ENCODE results near the gene LCORL.
"Not testable (repeated sequence)": the region's sequence is repeated elsewhere in the genome, so short reads cannot be mapped to it uniquely, and the experiment has no call there.

The LCORL gene

DNA sequence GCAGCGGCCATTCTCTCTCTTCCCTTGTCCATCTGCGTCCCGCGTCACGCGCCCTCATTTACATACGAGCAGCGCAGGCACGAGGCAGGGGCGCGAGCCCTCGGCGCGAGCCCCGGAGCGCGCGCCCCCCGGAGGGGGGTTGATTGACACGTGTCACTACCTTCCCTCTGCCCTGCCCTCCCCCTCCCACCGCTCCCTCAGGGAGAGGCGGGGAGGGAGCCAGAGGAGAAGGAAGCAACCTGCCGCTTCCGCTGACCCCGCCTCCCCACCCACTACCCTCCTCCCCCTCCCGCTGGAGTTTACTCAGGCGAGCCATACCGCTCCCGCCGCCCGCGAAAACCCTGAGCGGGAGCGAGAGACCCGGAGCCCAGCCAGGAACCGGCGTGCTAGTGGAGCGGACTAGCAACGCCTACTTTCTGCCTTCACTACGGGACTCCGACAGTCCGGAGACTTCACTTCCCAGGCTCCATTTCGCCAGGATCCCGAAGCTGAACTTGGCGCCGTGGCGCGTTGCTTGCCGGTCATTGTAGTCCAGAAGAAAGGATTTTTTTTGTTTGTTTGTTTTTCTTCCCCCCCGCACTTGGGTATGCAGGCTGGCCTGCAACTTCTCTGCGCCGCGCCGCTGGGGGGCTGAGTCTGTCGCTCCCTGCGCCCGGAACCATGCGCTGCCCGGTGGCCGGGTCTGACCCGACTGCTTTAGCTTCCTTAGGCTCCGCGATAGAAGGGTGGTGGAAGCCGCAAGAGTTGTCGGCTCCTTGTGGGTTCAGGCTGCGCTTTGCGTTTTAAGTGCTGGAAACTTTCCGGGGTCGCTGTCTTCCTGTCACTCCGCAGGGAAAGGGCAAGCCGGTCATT, at the start of gene LCORL:
Gene LCORL, minus strand, starts transcription at position 36 of the 852 bp plus-strand sequence. Its CDS starts 4 bp downstream, at position 32.
- DNase-seq (ENCODE audit: low read depth), result peak; percentile 86

DNA sequence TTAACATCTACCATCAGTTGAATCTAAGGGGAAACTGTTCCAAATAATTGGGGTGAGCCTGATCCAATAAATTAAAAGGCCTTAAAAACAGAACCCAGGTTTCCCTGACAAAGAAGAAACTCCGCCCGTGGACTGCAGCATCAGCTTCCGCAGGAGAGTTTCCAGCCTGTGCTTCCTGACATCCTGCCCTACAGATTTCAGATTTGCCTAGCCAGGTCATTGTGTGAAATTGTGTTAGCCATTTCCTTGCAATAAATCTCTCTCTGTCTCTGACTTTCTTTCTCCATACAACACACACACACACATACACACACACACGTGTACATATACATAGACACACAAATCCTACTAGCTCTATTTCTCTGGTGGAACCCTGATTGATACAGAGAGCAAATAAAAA, 48.3 kb upstream of the LCORL start:
- DNase-seq (ENCODE audit: low read depth), result no peak

DNA sequence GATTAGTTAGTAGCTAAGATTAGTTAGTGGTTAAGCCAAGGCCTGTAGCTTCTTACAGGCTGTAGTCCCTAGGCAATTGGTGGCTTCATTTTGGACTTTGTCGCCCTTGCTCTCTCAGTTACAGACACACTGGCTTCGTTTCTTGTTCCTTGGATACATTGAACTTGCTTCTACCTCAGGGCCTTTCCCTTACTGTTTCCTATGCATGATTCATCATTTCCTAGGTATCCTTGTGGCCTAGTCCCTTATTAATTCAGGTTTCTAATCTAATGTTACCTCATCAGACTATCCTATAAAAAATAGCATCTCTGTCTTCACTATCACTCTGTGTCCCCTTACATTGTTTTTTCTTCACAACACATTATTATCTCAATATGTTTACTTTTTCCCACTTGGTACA, 45.5 kb upstream of the LCORL start:
- DNase-seq (ENCODE audit: low read depth), result no peak

DNA sequence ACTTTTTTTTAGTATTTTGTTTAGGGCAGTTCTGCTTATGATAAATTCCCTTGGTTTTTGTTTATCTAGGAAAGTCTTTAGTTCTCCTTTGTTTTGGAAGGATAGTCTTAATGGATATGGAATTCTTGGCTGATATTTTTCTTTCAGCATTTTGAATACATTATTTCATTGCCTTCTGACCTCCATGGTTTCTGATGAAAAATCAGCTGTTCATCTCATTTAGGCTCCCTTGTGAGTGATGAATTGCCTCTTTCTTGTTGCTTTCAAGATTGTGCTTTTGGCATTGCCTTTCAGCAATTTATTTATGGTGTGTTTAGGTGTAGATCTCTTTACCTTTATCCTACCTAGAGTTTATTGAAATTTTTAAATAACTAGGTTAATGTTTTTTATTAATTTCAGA, 41.5 kb upstream of the LCORL start:
- no peak for DNase-seq (ENCODE audit: low read depth)

DNA sequence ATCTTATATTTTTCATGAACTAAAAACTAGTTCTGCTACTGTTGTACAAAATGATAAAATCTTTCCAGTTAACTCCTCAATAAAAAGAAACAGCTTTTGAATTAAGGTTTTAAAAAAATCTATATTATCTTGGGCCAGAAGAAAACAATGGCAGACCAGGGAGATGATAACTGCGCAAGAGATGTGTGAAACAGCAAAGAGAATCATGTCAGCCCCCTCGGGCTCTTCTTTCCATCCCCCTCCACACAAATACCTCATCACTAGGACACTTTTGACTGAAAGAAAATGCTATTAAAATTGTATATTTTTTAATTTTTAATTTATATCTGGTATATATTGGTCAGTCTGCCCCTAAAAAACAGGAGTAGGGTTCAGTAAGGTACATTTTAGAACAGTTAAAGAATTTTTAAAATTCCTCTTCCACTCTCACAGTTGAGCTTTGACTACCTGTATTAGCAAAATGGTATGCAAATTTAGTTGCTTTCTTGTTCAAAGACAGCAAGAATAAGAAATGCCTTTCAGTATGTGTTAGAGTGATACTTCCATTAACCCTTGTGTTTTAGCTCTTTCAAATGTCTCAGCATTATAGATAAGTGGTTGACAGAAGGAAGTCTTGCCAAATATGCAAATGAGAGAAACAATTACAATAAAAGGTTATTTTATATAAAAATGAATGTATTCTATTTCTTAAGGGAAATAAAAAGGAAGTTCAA, 36.4 kb upstream of the LCORL start:
- no peak for DNase-seq (ENCODE audit: low read depth)

DNA sequence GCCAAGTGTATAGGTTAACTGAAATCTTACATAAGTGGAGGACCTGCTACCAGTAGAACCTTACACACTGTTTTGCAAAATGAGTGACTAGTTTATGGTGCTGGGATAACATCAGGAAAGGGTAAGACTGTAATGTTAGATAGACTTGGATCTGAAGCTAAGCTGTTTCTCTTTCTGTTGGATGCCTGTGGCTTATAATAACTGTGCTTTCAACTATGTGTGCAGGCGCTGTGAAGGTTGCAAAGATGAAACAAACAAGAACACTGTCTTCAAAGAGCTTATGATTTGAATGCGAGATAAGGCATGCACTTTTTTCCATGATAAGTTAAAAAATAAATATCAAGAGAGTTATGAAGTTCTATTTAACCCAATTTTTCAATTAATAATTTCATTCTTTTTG, 34.5 kb upstream of the LCORL start:
- DNase-seq (ENCODE audit: low read depth), result no peak

DNA sequence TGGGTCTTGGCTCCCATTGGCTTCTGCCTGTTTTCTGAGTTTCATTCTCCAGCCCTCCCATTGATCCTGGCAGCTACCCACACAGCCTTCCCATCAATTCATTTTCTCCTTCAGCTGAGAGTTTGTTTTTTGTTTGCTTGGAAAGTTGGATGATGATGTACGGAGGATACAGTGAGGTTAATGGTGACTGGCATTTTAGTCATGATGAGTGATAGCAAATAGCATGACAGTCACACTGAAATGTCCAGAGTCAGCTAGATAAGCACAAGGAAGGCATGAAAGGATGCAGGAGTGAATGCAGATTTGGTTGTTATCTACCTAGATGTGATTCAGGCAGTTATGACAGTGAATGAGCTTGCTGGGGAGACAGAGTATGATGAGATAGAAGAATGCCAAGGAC, 30.6 kb upstream of the LCORL start:
- DNase-seq (ENCODE audit: low read depth), result no peak

DNA sequence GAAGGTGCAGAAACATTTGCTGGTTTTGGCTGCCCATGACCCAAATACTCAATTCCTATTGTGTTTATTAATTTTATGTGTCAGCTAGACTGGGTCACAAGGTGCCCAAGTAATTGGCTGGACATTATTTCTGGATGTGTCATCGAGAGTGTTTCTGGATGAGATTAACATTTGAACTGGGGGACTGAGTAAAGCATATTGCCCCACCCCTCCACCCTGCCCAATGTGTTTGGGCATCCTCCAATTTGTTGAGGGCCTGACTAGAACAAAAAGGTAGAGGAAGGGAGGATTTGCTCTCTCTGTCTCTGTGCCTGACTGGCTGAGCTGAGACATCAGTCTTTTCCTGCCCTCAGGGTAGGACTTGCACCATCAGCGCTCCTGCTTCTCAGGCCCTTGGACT, 29.7 kb upstream of the LCORL start:
- DNase-seq (ENCODE audit: low read depth), result no peak

DNA sequence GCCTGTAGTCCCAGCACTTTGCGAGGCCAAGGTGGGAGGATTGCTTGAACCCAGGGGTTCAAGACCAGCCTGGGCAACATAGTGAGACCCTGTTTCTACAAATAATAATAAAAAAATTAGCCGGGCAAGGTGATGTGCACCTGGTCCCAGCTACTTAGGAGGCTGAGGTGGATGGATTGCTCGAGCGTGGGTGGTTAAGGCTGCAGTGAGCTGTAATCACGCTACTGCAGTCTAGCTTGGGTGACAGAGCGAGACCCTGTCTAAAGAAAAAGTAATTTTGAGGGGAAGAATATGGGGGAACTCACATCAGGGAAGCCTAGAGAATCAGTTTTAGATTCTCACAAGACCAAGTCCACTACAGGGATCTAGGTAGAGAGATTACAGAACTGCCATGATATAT, 28.9 kb upstream of the LCORL start:
- no peak for DNase-seq (ENCODE audit: low read depth)

DNA sequence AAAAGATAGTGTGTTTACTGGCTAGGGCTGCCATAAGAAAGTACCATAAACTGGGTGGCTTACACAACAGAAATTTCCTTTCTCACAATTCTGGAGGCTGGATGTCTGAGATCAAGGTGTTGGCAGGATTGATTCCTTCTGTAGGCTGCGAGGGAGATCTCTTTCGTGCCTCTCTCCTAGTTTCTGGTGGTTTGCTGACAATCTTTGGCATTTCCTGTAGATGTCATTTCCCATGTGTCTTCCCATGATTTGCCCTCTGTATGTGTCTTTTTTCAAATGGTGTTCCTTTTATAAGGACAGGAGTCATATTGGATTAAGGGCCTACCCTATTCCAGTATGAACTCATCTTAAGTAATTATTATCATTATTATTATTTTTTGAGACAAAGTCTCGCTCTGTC, 27.9 kb upstream of the LCORL start:
- no peak for DNase-seq (ENCODE audit: low read depth)

DNA sequence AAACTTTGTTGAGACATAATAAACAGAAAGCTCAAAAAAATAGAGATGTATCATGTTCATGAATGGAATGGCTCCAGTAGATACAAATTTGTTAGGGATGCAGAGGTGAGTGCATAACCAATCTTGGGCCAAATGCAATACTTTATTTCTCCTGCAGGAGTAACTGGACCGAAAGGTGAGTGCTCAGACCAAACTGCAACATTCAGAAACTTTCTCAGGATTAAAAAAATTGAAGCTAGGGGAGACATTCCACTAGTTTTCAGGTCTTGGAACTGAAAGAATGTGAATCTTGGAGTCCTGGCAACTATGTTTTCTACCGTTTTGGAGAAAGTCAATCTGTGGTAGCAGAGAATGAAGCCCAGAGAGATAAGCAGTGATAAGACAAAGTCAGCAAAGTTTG, 21.2 kb upstream of the LCORL start:
- no peak for DNase-seq (ENCODE audit: low read depth)

DNA sequence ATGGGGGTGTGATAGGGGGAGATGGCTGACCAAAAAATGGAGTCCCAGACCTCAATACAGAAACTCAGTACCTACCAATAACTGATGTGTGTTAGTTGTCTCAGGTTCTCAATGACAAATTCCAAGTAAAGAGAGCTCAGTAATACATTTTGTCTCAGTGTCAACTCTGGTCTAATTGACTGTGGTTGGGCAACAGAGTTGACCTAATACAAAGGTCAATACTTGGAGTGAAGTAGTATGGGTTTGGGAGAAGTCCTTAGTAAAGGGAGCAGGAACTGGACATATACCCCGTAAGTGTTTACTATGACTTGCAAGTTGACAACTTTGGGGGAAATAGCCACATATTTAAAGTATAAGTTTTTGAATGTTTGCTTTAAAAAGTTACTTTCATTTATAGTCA, 20.5 kb upstream of the LCORL start:
- DNase-seq (ENCODE audit: low read depth), result no peak

DNA sequence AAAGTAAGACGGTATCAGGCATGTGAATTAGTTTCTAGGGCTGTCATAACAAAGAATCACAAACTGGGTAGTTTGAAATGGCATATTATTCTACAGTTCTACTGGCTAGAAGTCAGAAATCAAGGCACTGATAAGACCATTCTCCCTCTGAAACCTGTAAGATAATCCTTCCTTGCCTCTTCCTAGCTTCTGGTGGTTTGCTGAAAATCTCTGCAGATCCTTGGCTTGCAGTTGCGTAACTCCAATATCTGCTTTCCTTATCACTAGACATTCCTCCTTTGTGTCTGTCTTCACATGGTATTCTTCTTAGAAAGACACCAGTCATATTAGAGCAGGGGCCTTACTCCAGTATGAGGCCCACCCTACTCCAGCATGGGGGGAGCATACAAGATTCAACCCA, 19.6 kb upstream of the LCORL start:
- no peak for DNase-seq (ENCODE audit: low read depth)

DNA sequence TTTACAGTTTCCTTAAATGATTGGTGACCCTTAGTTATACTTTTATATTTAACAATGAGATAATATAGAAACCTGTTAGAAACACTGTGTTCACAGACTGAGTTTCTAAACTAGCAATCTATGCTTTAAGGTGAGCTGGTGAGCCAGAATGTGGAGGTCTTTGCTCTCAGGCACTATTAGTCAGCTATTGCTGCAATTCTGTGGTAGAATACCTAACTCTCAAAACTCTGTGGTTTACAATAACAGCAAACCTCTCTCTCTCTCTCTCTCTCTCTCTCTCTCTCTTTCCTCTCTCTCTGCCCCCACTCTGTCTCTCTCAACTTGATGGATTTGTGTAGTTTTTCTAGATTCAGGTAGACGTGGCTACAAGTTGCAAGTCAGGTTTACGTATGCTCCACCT, 17.6 kb upstream of the LCORL start:
- DNase-seq (ENCODE audit: low read depth), result no peak

DNA sequence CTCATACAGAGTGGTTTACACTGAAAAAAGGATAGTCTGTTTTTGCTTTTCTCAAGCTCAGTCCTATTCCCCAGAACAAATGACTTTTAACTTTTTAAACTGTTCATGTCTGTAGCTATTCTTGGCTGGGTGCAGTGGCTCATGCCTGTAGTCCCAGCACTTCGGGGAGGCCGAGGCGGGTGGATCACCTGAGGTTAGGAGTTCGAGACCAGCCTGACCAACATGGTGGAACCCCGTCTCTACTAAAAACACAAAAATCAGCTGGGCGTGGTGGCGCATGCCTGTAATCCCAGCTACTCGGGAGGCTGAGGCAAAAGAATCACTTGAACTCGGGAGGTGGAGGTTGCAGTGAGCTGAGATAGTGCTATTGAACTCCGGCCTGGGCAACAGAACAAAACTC, 14.8 kb upstream of the LCORL start:
- not testable (repeated sequence) for DNase-seq (ENCODE audit: low read depth)

DNA sequence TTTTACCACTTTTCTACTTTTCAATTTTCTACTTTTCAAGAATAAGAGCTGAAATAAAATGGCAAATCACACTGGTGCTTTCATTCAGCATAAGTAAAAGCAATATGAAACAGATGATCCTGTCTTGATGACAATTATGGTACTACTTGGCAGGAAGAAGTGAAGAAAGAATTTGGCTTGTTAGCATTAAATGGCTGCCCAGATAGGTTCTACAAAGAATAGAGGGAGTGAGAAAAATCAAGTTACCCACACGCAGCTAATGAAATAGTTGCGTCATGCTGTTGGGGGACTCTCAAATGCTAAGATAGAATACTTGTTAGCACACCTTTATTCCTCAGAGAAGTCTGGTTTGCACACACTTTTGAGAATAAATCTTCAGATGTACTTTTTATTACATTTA, 12.5 kb upstream of the LCORL start:
- DNase-seq (ENCODE audit: low read depth), result no peak

DNA sequence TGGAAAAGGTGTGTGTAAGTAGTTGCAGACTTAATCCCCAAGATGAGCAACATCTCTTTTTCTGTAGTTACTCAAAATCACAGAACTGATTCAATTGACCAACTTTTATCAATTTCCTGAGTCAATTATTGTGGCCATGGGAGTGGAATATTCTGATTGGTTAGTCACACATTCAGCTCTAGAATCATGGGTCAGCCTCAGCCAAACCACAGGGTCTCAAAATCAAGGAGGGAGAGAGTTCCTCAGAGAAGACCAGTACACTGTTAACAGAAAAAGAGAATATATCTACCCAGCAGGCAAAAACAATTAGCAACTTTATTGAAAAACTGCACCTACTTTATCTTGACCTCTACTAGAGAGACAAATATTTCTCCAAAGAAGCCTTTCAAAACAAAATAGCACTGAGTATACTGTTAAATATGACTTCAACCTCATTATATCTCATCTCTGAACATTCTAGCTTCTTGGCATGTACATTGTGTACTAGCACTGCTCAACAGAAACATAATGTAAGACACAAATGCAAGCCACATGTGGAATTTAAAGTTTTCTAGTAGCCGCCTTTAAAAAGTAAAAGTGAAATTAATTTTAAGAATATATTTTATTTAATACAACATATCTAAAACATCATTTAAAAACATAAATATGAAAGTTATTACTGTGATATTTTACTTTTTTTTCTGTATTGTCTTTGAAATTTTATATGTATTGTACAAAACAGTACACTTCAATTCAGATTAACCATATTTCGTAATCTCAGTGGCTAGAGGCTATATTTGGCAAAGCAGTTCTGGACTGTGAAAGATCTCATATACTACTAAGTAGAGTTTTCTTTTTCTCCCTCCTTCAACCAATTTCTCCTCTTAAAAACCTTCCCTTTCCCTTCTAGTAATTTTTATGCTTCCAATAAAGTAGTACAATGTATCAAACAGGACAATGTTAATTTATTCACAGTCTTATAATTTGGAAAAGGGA, 11.8 kb upstream of the LCORL start:
- no peak for DNase-seq (ENCODE audit: low read depth)

DNA sequence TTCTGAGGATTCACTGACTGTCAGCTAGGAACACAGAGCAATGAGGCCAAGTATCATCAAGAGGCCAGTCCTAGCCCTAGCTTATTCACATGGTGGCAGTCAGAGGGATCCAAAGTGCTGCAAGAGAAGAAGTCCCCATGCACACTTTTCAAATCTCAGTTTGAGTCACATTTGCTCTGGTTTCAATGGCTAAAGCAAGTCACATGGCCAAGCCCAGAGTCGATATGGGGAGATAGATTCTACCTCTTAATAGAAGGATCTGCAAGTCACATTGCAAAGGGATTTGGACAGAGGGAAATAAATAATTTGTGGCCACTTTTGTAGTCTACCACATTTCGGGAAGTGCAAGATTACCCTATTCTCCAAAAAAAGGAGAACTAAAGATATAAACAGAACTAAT, 3.7 kb upstream of the LCORL start:
- DNase-seq (ENCODE audit: low read depth), result no peak

DNA sequence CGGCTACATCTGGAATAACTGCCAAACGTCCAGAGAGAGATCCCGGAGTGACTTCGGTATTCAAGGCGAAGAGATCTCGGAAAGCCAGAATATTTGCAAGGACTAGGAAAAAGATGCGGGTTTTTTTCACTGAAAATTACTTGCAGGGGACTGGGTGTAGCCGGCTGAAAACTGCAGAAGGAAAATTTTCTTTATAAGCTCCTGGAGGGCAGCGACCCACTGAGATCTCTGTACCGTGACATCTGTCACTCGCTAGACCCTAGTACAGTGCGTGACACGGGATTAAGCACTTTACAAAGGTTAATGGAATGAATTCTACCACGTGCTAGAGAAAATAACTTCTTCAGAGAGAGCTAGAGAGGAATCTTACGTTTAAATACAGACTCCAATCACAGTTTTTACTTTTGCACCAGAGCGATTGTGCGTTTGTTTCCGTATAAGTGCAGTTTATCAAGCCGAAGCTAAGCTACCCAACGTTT, 1.1 kb upstream of the LCORL start:
- DNase-seq (ENCODE audit: low read depth), result no peak

DNA sequence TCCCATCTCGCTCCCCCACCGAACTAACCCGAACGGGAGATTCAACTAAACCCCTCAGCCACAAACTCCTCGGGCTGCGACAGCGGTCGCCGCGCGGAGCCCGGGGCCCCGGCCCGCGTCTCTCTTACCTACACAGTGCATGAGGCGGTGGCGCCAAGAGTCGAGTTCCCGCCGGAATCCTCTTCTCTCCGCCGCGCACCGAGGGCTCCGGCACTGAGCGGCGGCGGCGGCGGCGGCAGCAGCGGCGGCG, 160 bp downstream of the LCORL start:
- no peak for DNase-seq (ENCODE audit: low read depth)

DNA sequence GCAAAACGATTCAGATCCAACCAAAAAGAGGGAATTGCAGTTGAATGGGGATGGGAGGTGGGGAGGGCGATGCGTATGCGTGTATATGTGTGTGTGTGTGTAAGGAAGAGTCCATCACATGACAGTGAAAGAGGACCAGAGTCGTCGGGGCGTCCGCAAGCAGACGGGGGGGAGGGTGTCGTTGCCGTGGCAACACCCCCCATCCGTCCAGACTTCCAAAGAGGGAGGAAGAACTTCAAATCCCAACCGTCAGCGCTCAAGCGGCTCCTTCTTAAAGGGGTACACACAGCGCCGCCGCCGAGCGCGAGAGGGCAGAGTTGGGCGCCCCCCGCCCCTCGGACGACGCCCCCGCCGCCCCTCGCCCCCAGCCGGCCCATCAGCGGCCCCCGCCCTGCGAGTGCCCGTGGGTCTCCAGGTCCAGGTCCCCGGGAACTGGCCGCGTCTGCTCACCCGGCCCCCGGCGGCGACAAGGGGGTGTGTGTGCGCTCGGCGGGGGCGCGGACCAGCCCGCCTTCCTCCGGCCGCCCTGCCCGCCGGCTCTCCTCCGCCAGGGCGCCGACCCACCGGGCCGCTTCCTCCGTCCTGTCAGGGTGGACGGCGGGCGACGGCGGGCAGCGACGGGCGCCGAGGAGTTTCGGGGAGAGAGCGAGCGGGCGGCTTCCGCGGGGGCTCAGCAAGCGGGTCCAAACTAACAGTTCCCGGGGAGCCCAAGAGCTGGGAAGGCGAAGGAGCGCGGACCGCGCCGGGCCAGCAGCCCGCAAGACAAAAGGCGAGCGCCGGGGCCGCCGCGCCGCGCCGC, 685 bp downstream of the LCORL start:
- peak; percentile 26 for DNase-seq (ENCODE audit: low read depth)

DNA sequence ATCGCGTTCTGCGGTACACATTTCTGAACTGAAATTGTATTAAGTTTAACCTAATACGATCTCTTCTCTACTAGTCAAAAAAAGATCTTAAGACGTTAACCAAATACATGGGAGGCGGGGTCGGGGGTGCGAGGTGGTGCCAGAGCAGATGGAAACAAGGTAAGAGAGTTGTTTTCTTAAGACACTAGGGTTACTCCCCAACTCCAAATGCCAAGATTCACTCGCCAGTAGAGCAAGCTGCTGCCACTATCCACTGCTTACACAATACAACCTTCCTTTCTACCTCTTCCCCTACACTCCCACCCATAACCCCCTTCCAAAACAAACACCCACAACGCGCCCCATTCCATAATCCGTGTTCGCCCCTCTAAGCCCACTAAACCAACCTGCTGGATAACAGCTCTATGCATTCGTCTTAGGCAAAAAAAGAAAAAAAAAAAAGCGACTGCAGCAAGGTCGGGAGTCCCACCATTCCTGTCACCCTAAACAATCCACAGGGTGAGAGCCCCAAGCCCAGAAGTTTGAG, 1.3 kb downstream of the LCORL start:
- no peak for DNase-seq (ENCODE audit: low read depth)

All from non-pigmented ciliary epithelial cell (primary cell).